OCI-LY7 (cell line): ENCODE data around the gene AGR2.

Experiments
- EZH2phosphoT487 ChIP-seq: fragments of 200-600 bp; sonication (generic); IDR thresholded peaks from 2 replicates; pipeline ENCODE4 v1.6.1; 2018; ENCODE audit warnings: low read depth, borderline replicate concordance, mild to moderate bottlenecking, mixed run types, antibody characterized with exemption, low read length, moderate library complexity, mixed read lengths
- TF ChIP-seq, protein P1 (sequence below): fragments of 200-600 bp; sonication (generic); conservative IDR thresholded peaks from 2 replicates; pipeline ENCODE4 v1.5.1; 2014; ENCODE audit warnings: mild to moderate bottlenecking, antibody characterized with exemption, low read length, moderate library complexity, mixed read lengths

DNA sequence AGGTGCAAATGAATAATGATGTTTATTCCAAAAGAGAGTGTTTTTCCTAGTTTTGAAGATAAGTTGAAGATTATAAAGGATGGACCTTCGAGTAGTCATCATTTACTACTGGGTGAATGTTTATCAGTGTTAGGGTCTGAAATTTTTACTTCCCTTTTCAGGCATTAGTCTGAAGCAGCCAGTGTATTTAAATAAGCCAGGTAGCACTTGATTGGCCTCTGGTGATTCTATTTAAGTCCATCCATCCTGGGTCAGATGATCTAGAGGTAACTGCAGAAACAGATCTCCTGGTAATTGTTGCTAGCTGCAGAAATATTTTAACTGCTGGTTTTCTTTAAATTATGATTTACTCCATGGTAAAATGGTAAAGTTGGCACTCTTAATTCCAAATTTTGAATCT is 34.1 kb upstream of the AGR2 start:
- TF ChIP-seq, protein P1, sequence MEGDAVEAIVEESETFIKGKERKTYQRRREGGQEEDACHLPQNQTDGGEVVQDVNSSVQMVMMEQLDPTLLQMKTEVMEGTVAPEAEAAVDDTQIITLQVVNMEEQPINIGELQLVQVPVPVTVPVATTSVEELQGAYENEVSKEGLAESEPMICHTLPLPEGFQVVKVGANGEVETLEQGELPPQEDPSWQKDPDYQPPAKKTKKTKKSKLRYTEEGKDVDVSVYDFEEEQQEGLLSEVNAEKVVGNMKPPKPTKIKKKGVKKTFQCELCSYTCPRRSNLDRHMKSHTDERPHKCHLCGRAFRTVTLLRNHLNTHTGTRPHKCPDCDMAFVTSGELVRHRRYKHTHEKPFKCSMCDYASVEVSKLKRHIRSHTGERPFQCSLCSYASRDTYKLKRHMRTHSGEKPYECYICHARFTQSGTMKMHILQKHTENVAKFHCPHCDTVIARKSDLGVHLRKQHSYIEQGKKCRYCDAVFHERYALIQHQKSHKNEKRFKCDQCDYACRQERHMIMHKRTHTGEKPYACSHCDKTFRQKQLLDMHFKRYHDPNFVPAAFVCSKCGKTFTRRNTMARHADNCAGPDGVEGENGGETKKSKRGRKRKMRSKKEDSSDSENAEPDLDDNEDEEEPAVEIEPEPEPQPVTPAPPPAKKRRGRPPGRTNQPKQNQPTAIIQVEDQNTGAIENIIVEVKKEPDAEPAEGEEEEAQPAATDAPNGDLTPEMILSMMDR: no peak
- no peak for TF ChIP-seq EZH2phosphoT487
